Ovary (tissue), 9 donors: ENCODE data around the gene NR3C1. TPM values are rescaled to one million over a fixed set of nuclear protein-coding genes. Genes with fewer than 3 reads are reported as not detected.

Source experiments
- DNase-seq, 5 donors: peaks; one replicate each; pipeline ENCODE4 v3.0.0-alpha.2; 2019 to 2020
- H3K27ac ChIP-seq, 2 donors: fragments of 200-600 bp; one replicate each; pipeline versions ENCODE4 v1.5.1 to v1.8.0; 2019 to 2022
- H3K27me3 ChIP-seq: fragments of 200-600 bp; one replicate; pipeline ENCODE4 v1.8.0; 2022
- H3K36me3 ChIP-seq: fragments of 200-600 bp; sonication (generic); one replicate; pipeline ENCODE4 v1.5.1; 2019
- H3K4me1 ChIP-seq: one replicate; pipeline ENCODE4 v1.8.1; 2013; ENCODE audit warnings: mild to moderate bottlenecking, moderate library complexity; ENCODE audit not compliant: insufficient read depth
- H3K4me3 ChIP-seq: fragments of 200-600 bp; sonication (generic); one replicate; pipeline ENCODE4 v1.5.1; 2017
- H3K9me3 ChIP-seq, 2 donors: fragments of 200-600 bp in 1 of 2; sonication (generic) in 1 of 2; one replicate each; pipeline versions ENCODE4 v1.5.1 to v1.8.1; 2013 to 2019; ENCODE audit warnings: mild to moderate bottlenecking in 1 of 2, moderate library complexity in 1 of 2
- CTCF ChIP-seq, 3 donors: fragments of 450-650 bp in 2 of 3; fragments of 200-600 bp in 1 of 3; IDR thresholded peaks; one replicate each; pipeline versions ENCODE4 v1.5.1 to v1.8.0; 2016 to 2022; ENCODE audit warnings: antibody characterized with exemption in 3 of 3, mild to moderate bottlenecking in 1 of 3
- EP300 ChIP-seq: sonication (generic); formaldehyde crosslinking; IDR thresholded peaks from one replicate; pipeline ENCODE4 v1.6.1; 2017; ENCODE audit warnings: antibody characterized with exemption
- POLR2A ChIP-seq: fragments of 450-650 bp; IDR thresholded peaks from one replicate; pipeline ENCODE4 v1.6.1; 2017; ENCODE audit warnings: antibody characterized with exemption, mild to moderate bottlenecking, moderate library complexity
- WGBS, 3 donors: extraction: QIAGEN DNeasy Blood & Tissue Kit in 1 of 3; methylation state at CpG; one replicate each; pipeline versions ENCODE4 v1.1.5 to v1.1.7; 2013 to 2017; 5-methylcytosine and 5-hydroxymethylcytosine counted together
- intact Hi-C, 4 donors: fragments of 100-400 bp; cut with DNase I; formaldehyde crosslinking; loops; one replicate each; pipeline versions ENCODE4 v1.11.0 to v1.15.1; 2022 to 2023
- polyA plus RNA-seq, 2 donors: library from polyadenylated mRNA; stranded (reverse); fragments of 200-250 nt in 1 of 2; fragments of 350-450 nt in 1 of 2; fragmentation: Illumina TruSeq in 1 of 2; extraction: RNeasy Lipid Tissue Mini Kit (QIAGEN cat#74804) in 1 of 2; gene quantifications; one replicate each; pipeline ENCODE4 v1.2.3, GENCODE V29; 2013 to 2014
- total RNA-seq, 7 donors: library from RNA; depleted of rRNA in 2 of 7; stranded (reverse); fragments of >200 nt in 2 of 7; fragmentation: NEBNext Ultra II Directional in 3 of 7; extraction: Animal tissue kit (Norgen Biotek cat#: 25700) in 3 of 7; gene quantifications; one replicate each; pipeline versions ENCODE4 v1.1.0 to v1.2.4, GENCODE V29; 2016 to 2023
- donor health status: DM: no; HTN: no; CAD: no; lungs with moderate emphysema.
- donor health status: DM: no; HTN: no; CAD: no.
- donor health status: Bipolar disorder and iron deficiency.
- donor health status: DM: yes; HTN: yes; CAD: no.
- donor health status: DM: no; HTN: no; CAD: no.
- donor health status: DM: yes; HTN: yes; CAD: no.

Gene NR3C1
- total and polyA plus RNA-seq, 9 donors = 15.5 to 54.3 (median 38.4) TPM

GRCh38 chr5:143237664-143238063, 165.8 kb downstream of the NR3C1 start:
- H3K4me3 ChIP-seq = no peak overlapping the region
- DNase-seq = no peak
- no peak overlapping the region for H3K27ac ChIP-seq
- H3K27me3 ChIP-seq = no peaks in the 10 kb centered on the region
- intact Hi-C loops = no loop called here
- no peaks in the 10 kb centered on the region for H3K36me3 ChIP-seq
- 89 to 95% (median 93%) methylated on average over 10 of the region's 10 CpGs for WGBS, 3 donors
- no peaks in the 10 kb centered on the region for H3K4me1 ChIP-seq
- no peak for TF ChIP-seq POLR2A
- no peak for TF ChIP-seq CTCF (IDR thresholded peaks at IDR 0.05)
- TF ChIP-seq EP300 = no peak
- no peaks in the 10 kb centered on the region for H3K9me3 ChIP-seq

DNA sequence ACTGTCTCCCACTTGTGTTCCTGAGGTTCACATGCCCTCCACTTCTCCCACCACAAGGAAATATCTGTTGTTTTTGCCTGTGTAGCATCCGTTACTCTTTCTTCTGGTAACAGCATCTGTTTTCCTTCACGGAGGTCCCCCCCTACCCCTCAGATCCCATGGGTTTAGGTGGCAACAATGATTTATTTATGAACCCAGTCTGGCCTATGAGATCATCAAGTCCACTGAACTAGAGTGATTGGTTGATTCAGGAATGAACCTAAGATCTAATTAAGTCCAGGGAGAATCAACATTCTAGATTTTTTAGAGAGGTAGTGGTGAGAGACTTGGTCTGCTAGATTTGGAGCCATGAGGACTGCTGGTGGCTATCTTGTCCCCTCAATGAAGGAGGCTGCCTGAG, 166.8 kb downstream of the NR3C1 start:
- intact Hi-C loops = no loop called here
- H3K27me3 ChIP-seq = no peaks in the 10 kb centered on the region
- no peak for DNase-seq
- no peaks in the 10 kb centered on the region for H3K9me3 ChIP-seq
- no peaks in the 10 kb centered on the region for H3K36me3 ChIP-seq
- WGBS, 3 donors = 61 to 81% (median 65%) methylated on average over 2 of the region's 2 CpGs
- H3K4me3 ChIP-seq = no peak overlapping the region
- H3K4me1 ChIP-seq = no peaks in the 10 kb centered on the region
- H3K27ac ChIP-seq = no peak overlapping the region
- TF ChIP-seq EP300 (no peak), POLR2A (no peak), CTCF (IDR thresholded peaks at IDR 0.05) (no peak)

- WGBS, 3 donors = 75 to 90% (median 76%) methylated on average over 3 of the region's 3 CpGs
- Histone ChIP-seq H3K4me3 (no peak overlapping the region), H3K27me3 (no peaks in the 10 kb centered on the region), H3K4me1 (no peaks in the 10 kb centered on the region), H3K27ac (no peak overlapping the region), H3K36me3 (no peaks in the 10 kb centered on the region), H3K9me3 (no peaks in the 10 kb centered on the region)
- no peak for DNase-seq
- TF ChIP-seq CTCF (IDR thresholded peaks at IDR 0.05) (no peak), EP300 (no peak), POLR2A (no peak)
- intact Hi-C loops = no loop called here
Observed at GRCh38 chr5:143235423-143235822, 168.1 kb downstream of the NR3C1 start.

- H3K27me3 ChIP-seq = no peaks in the 10 kb centered on the region
- 80 to 83% (median 83%) methylated on average over 9 of the region's 9 CpGs for WGBS, 3 donors
- no peak overlapping the region for H3K27ac ChIP-seq
- H3K4me3 ChIP-seq = no peak overlapping the region
- intact Hi-C loops = no loop called here
- TF ChIP-seq POLR2A (no peak), EP300 (no peak), CTCF (IDR thresholded peaks at IDR 0.05) (no peak)
- H3K36me3 ChIP-seq = no peaks in the 10 kb centered on the region
- DNase-seq = no peak
- no peaks in the 10 kb centered on the region for H3K9me3 ChIP-seq
- no peaks in the 10 kb centered on the region for H3K4me1 ChIP-seq
Observed at GRCh38 chr5:143234162-143234842, 169.2 kb downstream of the NR3C1 start.
